HG02678 (cell line): ENCODE results near the gene GNAS.
"Not testable (repeated sequence)": the region's sequence is repeated elsewhere in the genome, so short reads cannot be mapped to it uniquely, and the experiment has no call there.

Experiments used
- ATAC-seq: cut with Tn5 transposase; IDR thresholded peaks from one replicate; pipeline ENCODE4 v1.9.1; 2021; ENCODE audit warnings: mild to moderate bottlenecking, moderate library complexity; ENCODE audit not compliant: unreplicated experiment

The GNAS gene

GRCh38 chr20:58828136-58828535 lies 24.4 kb upstream of the GNAS start:
- ATAC-seq: no peak

DNA sequence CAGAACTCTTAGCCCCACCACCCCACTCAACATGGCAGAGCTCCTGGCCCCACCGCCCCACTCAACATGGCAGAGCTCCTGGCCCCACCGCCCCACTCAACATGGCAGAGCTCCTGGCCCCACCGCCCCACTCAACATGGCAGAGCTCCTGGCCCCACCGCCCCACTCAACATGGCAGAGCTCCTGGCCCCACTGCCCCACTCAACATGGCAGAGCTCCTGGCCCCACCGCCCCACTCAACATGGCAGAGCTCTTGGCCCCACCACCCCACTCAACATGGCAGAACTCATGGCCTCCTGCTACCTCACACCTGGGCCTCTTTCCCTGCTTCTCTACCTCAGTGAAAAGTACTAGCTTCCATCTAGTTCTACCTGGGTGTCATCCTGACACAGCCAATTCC lies 23.7 kb upstream of the GNAS start:
- ATAC-seq: not testable (repeated sequence)

GRCh38 chr20:58829531-58829941 lies 23.0 kb upstream of the GNAS start:
- ATAC-seq: no peak

DNA sequence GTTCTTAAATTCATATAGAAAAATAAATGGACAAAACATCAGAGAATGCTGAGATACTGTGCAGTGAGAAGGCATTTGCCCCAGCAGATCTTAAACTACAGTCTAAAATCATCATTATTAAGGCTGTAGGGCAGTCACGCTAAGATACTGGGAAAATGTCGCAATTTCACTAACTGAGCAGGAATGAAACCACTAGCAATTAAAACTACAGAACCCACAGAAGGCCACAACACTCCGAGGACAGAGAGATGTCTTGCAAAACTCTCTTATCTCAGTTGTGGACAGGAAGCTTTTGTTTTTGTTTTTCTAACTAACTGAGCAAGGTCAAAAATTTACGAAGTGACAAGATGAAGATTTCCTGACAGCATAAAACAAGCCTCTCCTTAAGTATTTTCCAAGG lies 20.1 kb upstream of the GNAS start:
- no peak for ATAC-seq

- ATAC-seq: no peak
These were observed 18.6 kb upstream of the GNAS start for GRCh38 chr20:58833921-58834320.

DNA sequence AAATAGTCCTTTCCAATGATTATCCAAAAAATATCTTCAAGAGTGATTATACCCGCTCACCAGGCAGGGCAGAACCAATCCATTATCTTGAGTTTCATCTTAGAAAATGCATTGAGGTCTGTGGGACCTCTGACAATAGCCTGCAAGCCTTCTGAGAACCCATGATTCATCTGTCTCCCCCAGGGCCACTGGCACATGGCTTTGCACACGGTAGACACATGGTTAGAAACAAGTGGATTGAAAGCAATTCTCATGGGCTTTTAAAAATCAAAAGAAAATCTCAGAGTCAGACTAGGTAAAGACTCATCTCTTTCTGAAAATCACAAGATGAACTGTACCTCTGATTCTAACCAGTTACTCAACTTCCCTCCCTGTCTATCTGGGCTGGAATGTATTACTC lies 17.3 kb upstream of the GNAS start:
- no peak for ATAC-seq

DNA sequence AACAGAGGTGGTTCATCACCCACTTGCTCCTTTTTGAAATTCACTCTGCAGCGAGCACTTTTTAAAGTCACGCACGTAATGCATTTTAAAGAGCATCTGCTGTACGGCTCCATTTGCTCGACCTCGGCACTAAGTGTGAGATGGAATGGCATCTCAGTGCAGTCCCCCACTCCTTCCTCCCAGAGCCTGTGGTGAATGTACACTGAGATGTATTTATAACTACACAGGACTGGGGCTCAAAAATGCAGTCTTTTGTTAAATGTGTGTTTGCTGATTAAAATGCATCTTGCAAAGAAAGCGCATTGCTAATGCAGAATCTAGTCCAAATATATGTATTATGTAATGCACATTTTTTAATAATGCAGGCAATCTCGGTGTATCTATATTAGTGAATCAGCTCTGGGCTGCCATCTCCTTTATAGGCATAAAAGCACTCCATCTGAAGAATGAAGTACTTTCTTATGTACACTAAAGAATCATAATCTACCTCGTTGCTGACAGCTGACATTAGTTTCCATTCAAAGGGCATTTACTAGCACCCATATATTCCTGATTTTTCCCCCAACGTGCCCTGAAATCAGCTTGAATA lies 15.8 kb upstream of the GNAS start:
- ATAC-seq: no peak

GRCh38 chr20:58837717-58838116 lies 14.8 kb upstream of the GNAS start:
- no peak for ATAC-seq

DNA sequence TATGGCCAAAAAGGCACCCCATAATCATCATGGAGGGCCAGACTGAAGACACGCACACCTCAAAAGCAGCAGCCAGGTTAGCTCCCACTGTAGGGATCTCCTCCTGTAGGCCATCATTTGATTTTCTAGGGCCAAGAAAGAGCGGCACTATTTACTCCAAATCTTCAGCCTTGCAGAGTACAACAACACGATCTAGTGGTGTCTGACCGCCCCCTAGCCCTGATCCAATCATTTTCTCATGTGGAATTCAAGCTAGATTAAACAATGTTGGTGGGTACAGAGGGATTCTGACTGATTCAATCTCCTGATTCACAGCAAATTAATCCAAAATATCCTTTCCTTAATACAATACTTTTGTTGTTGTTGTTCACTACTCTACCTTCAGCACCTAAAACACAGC lies 14.3 kb upstream of the GNAS start:
- no peak for ATAC-seq

DNA sequence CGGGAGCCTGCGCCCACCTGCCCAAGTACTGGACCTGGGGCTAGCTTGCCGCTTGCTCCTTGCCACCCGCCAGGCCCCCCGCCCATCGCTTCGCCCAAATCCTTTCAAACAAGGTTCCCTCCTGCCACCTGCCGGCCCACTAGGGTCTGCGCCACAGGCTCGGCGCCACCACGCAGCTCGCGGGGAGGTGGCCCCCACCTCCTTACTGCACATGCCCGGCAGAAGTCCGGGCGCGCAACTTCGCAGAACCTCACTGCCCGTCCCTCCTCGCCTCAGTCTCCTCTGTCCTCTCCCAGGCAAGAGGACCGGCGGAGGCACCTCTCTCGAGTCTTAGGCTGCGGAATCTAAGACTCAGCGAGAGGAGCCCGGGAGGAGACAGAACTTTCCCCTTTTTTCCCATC lies 13.0 kb upstream of the GNAS start:
- ATAC-seq: no peak

GRCh38 chr20:58839991-58840747 lies 12.3 kb upstream of the GNAS start:
- ATAC-seq: no peak

DNA sequence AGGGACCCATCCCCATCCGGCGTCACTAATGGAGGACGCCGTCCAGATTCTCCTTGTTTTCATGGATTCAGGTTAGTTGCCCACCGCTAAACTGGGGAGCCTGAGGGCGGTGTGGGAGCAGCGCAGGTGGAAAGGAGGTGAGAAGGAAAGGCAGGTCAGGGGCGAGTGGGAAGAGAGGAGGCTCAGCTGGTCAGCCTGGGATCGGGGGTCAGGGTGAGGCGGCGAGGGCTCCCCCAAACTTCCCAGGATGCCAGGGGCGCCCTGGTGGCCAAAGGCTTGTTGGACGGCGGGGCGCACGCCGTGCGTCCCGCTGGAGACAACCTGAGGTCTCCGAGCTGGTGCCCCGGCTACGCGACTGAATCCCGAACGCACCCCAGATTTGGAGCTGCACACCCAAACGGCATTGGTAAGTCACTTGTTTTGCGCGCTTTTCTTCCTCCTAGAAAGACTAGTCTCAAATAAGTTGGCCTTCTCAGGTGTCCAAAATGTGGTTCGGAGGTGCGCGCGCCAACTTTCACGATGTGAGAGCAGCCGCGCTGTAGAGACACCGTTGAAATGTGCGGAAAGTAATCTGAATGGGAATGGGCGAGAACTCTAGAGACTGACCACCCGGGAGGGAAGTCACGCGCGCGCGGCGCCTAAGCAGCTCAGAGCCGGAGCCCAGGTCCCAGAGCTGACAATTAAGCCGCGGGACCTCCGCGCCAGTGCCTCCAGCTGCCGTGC lies 11.5 kb upstream of the GNAS start:
- ATAC-seq: no peak

DNA sequence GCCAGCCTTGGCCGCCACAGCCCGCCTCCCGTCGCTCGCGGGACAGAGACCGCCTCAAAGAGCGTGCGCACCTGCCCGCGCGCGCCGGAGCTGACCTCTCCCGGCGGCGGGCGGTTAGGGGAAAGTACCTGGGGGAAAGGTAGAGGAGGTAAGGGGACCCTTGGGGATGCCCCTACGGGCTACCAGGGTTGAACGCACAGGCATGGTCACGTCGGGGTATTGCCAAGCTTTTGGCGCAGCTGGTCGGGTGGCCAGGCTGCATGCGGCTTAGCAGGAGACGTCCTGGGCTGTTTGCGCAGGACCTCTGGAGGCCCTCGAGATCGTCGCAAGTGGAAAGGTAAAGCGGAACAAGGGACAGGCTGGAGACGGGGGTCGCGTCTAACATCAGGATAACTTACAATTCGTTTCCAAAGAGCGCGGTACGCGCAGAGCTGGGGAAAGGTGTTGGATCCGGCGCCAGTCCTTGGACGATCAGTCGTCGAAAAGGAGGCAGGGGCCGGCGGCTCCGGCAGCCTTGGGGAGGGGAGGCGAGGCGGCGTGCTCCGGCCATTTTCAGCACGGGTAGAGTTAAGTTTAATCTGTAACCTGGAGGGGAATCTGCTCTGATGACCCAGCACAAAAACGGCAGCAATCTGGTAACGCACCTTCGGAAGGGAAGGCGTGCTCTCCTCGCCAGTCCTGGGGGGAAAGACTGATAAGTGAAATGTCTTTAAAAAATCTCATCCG lies 10.8 kb upstream of the GNAS start:
- no peak for ATAC-seq

- ATAC-seq: no peak
These were observed 10.2 kb upstream of the GNAS start for GRCh38 chr20:58842276-58842675.

- no peak for ATAC-seq
These were observed 9.4 kb upstream of the GNAS start for GRCh38 chr20:58843128-58843556.

- no peak for ATAC-seq
These were observed 6.8 kb upstream of the GNAS start for GRCh38 chr20:58845706-58846105.

GRCh38 chr20:58847463-58847862 lies 5.1 kb upstream of the GNAS start:
- no peak for ATAC-seq

DNA sequence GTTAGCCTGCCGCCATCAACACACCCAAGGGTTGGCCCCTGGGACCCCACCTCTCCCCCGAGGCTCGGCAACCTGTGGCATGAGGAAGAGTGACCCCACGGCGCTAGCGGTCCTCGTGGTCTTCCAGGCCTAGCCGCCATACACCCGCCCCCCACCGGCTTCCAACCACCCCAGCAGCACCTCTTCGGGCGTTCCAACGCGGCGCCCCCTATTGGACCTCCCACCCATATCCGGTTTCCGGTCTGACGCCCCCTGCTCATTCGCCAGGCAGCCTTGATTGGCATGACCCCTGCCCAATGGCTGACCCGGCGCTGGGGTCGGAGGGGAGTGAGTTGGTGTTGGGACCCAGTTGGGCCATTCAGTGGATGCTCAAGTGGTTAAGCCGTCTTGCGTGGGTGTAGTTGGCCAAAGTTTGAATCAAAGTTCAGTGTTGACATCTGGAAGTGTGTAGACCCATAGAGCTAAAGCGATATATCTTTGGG lies 1.8 kb upstream of the GNAS start, which contains the start of gene GNAS-AS1:
Gene GNAS-AS1, minus strand, starts transcription at position 210 of the 482 bp plus-strand sequence.
- peak; percentile 85 for ATAC-seq

DNA sequence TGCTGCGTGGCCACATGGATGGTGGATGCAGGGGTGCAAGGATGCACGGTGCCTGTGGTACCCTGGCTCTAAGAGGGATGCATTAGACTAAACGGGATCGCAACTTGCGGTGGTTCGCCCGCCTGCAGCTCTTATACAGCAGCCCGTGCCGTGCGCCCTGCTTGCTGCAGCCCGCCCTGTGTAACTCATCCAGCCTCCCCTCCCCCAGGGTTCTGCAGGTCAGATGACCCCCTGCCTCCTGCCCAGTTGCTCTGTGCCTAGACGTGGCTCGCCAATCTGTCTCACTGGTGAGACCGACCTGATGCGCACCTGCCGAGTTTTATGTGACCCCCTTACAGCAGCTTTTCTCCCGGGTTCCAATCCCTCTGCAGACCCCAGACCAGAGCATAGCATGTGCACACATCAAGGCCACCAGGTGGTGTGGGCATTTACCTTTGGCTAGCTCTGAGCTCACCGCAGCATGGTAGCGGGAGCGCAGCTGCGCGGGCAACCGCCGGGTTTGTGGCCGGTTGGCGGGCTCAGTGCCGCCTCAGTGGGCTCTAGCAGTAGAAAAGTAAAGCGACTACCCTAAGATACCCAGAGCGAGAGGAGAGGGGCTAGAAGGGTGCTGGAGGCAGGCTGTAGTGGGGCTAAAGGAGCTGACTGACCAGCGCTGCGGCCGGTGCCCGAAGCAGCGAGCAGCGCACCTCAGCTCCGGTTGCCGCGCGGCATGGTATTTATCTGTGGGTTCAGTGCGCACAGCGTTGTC lies 1.1 kb upstream of the GNAS start:
- no peak for ATAC-seq

DNA sequence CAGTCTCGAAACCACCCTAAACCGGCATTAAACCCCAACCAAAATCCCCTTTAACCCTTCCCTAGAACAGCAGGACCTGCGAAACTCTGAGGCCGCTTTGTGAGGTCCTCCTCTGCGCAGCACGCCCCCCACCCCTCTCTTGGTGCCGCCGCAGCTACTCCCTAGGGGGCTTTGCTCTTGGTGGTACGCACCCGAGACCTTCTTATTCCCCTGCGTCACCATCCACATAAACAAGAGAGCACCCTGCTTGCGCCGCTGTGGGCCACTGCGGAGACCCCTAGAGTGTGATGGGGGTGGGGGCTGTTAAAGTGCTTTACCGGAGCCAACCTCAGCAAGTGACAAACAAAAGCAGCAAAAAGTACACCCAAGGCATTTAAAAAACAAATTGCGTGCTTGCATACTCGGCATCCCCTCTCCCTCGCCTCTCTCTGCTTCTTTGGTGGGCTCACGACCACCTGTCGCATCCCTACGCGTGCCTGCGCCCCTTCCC lies 502 bp upstream of the GNAS start:
- no peak for ATAC-seq
